Sigmoid colon (tissue), 4 donors: ENCODE measurements around the gene TFEC.

Experiments used
- EP300 ChIP-seq, 4 donors: sonication (generic); formaldehyde crosslinking; IDR thresholded peaks; one replicate each; pipeline ENCODE4 v1.6.1; 2017; ENCODE audit warnings: antibody characterized with exemption in 4 of 4
- POLR2A ChIP-seq, 2 donors: fragments of 450-650 bp; IDR thresholded peaks; one replicate each; pipeline ENCODE4 v1.6.1; 2016; ENCODE audit warnings: antibody characterized with exemption in 2 of 2, mild to moderate bottlenecking in 2 of 2, moderate library complexity in 2 of 2
- POLR2AphosphoS5 ChIP-seq, 4 donors: sonication (generic); formaldehyde crosslinking; IDR thresholded peaks; one replicate each; pipeline ENCODE4 v1.6.1; 2017; ENCODE audit warnings: antibody characterized with exemption in 4 of 4
- TF ChIP-seq, protein P1 (sequence below), 4 experiments: fragments of 450-650 bp in 3 of 4; fragments of 200-600 bp in 1 of 4; IDR thresholded peaks; one replicate each; pipeline ENCODE4 v1.5.1; 2016 to 2019; ENCODE audit warnings: antibody characterized with exemption in 4 of 4, mild to moderate bottlenecking in 3 of 4, moderate library complexity in 2 of 4

DNA sequence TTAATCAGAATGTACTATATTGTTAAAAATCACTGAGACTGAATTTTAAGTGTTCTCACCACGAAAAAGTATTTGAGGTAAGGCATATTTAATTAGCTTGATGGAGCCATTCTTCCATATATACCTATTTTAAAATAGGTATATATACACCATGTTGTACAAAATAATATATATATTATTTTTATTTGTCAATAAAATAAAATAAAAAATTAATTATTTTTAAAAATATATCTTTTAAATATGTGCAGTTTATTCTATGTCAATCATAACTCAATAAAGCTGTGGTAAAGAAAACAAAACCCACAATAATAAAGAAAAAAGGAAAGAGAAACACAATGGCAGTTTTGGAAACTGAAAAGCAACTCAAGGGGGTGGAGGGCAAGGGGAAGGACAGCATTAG is 33.6 kb upstream of the TFEC start:
- TF ChIP-seq, protein P1, sequence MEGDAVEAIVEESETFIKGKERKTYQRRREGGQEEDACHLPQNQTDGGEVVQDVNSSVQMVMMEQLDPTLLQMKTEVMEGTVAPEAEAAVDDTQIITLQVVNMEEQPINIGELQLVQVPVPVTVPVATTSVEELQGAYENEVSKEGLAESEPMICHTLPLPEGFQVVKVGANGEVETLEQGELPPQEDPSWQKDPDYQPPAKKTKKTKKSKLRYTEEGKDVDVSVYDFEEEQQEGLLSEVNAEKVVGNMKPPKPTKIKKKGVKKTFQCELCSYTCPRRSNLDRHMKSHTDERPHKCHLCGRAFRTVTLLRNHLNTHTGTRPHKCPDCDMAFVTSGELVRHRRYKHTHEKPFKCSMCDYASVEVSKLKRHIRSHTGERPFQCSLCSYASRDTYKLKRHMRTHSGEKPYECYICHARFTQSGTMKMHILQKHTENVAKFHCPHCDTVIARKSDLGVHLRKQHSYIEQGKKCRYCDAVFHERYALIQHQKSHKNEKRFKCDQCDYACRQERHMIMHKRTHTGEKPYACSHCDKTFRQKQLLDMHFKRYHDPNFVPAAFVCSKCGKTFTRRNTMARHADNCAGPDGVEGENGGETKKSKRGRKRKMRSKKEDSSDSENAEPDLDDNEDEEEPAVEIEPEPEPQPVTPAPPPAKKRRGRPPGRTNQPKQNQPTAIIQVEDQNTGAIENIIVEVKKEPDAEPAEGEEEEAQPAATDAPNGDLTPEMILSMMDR (IDR thresholded peaks at IDR 0.05), result no peak
- TF ChIP-seq POLR2A (IDR thresholded peaks at IDR 0.05) (no peak), POLR2AphosphoS5 (IDR thresholded peaks at IDR 0.05) (no peak), EP300 (IDR thresholded peaks at IDR 0.05) (no peak)
